ENCODE results near the gene AGAP1. TPM values are rescaled to one million over a fixed set of nuclear protein-coding genes. Genes with fewer than 3 reads are reported as not detected.

Gene AGAP1
- total RNA-seq, 1 donor from 2014 or later: 17.5 TPM

DNA sequence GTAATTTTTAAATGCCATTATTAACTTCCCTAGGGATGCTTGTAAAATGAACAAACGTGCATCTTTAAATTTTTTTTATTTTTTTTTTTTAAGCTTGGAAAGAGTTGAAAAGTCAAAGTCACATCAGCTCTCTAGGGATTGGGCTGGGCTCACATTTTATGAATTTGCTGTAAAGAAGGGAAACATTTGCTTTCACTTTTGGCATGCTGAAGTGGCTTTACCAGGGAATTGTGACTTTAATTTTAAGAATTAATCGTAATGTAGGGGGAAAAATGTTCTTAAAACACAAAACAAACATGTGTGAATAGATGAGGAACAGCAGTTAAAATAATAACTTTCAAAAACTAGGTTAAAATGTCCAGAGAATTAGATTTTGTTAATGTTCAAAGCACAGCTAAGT lies 123.0 kb downstream of the AGAP1 start:
- DNase-seq (ENCODE audit: low read depth): no peak
- TF ChIP-seq CTCF (conservative IDR thresholded peaks at IDR 0.05; ENCODE audit: low read depth, low read length): no peak
- H3K4me3 ChIP-seq (ENCODE audit: low read depth, low read length): no peak overlapping the region

DNA sequence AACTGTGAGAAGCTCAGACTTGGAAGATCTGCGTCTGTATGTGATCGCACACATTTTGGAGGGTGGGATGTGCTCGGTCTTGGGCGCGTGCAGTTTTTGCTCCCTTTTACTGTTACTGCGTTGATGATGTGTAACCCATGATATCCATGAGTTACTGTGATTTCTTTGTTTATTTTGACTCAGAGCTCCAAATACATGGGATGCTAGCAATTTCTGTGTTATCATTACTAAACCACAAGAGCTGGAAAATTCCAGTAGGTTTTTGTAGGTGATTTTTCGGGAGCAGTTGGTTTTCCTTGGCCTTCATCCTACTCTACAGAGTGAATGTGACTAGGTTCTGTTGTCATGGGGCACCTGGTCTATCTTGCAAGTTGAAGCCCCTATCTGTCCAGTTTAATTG lies 124.2 kb downstream of the AGAP1 start:
- no peak for TF ChIP-seq CTCF (conservative IDR thresholded peaks at IDR 0.05; ENCODE audit: low read depth, low read length)
- H3K4me3 ChIP-seq (ENCODE audit: low read depth, low read length): no peak overlapping the region
- DNase-seq (ENCODE audit: low read depth): no peak

DNA sequence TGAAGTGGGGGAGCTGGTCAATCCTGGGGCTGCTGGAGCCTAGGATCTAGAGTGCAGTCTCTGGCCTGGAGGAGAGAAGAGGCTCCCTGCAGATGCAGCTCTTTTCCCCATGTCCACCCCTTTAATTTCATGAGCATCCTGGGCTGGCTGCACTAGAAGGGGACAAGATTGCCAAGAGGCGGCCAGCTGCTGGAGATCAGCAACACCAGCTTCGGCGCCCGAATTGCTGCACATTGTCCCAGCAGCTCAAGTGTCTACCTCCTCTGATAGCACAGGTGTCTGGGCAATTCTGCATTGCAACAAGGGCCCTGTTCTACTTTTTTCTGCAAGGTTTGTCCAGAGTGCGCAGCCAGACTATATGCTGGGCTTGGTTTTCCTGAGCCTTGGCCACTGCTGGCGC lies 125.7 kb downstream of the AGAP1 start:
- DNase-seq (ENCODE audit: low read depth): no peak
- H3K4me3 ChIP-seq (ENCODE audit: low read depth, low read length): no peak overlapping the region
- TF ChIP-seq CTCF (conservative IDR thresholded peaks at IDR 0.05; ENCODE audit: low read depth, low read length): no peak

GRCh38 chr2:235621736-235622135 lies 127.9 kb downstream of the AGAP1 start:
- DNase-seq (ENCODE audit: low read depth): no peak
- TF ChIP-seq CTCF (conservative IDR thresholded peaks at IDR 0.05; ENCODE audit: low read depth, low read length): no peak
- H3K4me3 ChIP-seq (ENCODE audit: low read depth, low read length): no peak overlapping the region

DNA sequence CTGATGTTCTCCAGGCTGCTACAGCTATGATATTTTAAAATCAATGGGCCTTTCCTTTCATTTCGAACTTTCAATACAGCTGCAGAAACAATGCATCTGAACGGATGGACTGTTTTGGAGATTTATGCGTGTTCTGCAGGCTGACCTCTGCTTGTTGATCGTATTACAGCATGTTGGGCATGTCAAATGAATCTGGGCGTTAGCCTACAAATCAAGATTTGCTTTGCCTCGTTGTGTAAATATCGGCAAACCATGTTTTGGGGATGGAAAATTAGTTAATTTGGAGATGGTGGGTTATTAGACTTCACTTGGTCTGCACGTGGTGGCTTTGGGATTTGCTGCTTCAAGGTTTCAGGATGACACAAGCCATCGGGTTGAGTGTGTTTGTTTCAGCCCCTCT lies 129.3 kb downstream of the AGAP1 start:
- no peak for TF ChIP-seq CTCF (conservative IDR thresholded peaks at IDR 0.05; ENCODE audit: low read depth, low read length)
- H3K4me3 ChIP-seq (ENCODE audit: low read depth, low read length): no peak overlapping the region
- DNase-seq (ENCODE audit: low read depth): no peak

GRCh38 chr2:235623752-235624151 lies 129.9 kb downstream of the AGAP1 start:
- TF ChIP-seq CTCF (conservative IDR thresholded peaks at IDR 0.05; ENCODE audit: low read depth, low read length): no peak
- H3K4me3 ChIP-seq (ENCODE audit: low read depth, low read length): no peak overlapping the region
- no peak for DNase-seq (ENCODE audit: low read depth)

GRCh38 chr2:235626658-235627057 lies 132.8 kb downstream of the AGAP1 start:
- H3K4me3 ChIP-seq (ENCODE audit: low read depth, low read length): no peak overlapping the region
- DNase-seq (ENCODE audit: low read depth): no peak
- no peak for TF ChIP-seq CTCF (conservative IDR thresholded peaks at IDR 0.05; ENCODE audit: low read depth, low read length)

Data from epithelial cell of proximal tubule (primary cell).